IPS DF 19.7 (cell line): Measurements from ENCODE around the gene MCTS1.
"Not testable (repeated sequence)": the region's sequence is repeated elsewhere in the genome, so short reads cannot be mapped to it uniquely, and the experiment has no call there.

Experiments
- DNase-seq: peaks from one replicate; pipeline ENCODE4 v3.0.0-alpha.2; 2013; ENCODE audit warnings: low read depth, low spot score

The MCTS1 gene

DNA sequence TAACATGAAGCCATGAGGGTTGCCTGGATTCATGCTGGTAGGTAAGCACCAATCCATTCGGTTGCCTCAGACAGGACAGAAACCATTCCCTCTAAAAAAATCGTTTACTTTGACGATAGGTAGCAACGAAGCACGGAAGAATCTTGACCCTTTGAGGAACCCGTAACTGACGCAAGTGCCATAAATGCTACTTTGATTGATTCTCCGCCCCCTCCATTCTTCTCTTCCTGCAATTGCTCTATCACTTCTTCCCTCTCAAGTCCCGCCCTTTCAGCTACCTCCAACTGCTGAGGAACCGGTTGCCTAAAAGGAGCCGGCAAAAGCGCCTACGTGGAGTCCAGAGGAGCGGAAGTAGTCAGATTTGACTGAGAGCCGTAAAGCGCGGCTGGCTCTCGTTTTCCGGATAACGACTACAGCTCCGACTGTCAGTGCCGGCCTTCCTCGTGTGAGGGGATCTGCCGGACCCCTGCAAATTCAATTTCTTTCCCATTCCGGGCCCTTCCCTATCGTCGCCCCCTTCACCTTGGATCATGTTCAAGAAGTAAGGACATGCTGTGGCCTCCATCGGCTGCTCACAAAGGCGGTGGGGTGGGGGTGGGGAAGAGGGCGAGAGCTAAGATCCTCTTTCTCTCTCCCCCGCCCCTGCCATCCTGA is at the start of gene MCTS1:
TSS of gene MCTS1 (plus strand) at position 395 of the 654 bp plus-strand sequence. CDS start at position 531, 136 bp downstream.
- peak; percentile 83 for DNase-seq

- DNase-seq: no peak
Observed at GRCh38 chrX:120556251-120556650, 47.6 kb upstream of the MCTS1 start.

GRCh38 chrX:120559804-120560203 is 44.1 kb upstream of the MCTS1 start:
- DNase-seq: no peak

GRCh38 chrX:120560405-120560841 is 43.5 kb upstream of the MCTS1 start:
- DNase-seq: no peak

DNA sequence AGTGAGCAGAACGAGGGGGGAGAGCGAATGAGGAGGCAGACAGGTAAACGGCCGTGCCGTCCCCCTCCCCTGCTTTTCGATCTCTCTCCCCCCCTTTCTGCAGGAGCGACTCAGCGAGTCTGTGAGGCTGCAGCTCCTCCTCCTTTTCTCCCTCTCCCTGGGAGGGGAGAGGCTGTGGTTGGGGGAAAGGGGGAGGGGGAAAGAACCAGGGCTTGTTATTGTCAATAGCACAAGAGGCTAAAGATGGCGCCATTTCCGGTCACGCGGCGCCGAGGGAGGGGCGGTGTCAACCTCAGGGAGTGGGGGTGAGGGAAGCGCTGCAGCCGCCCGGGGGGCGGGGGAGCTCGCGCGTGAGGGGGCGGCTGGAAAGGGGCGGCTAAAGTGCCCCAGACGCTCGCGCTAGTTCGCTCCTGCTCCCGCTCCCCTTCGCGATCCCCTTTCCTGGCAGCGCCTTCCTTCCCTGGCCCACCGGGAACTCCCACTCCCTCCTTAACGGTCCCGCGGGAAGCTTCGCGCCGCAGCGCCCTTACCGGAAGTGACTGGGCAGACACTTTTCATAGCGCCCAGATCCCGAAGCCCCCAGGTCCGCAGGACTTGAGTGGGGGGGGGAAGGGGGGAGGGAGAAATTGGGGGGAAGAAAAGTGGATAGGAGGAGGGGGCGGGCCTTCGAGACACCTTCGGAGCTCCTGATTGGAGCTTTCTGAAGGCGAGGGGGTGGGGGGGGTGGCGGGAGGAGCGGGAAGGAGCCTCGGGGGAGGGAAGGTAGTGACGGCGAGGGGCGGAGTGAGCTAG is 42.9 kb upstream of the MCTS1 start, which contains the start of gene CUL4B:
TSS of gene CUL4B (minus strand) at position 121 of the 792 bp plus-strand sequence. CDS start 324 bp downstream, outside the sequence.
- DNase-seq: peak; percentile 78

DNA sequence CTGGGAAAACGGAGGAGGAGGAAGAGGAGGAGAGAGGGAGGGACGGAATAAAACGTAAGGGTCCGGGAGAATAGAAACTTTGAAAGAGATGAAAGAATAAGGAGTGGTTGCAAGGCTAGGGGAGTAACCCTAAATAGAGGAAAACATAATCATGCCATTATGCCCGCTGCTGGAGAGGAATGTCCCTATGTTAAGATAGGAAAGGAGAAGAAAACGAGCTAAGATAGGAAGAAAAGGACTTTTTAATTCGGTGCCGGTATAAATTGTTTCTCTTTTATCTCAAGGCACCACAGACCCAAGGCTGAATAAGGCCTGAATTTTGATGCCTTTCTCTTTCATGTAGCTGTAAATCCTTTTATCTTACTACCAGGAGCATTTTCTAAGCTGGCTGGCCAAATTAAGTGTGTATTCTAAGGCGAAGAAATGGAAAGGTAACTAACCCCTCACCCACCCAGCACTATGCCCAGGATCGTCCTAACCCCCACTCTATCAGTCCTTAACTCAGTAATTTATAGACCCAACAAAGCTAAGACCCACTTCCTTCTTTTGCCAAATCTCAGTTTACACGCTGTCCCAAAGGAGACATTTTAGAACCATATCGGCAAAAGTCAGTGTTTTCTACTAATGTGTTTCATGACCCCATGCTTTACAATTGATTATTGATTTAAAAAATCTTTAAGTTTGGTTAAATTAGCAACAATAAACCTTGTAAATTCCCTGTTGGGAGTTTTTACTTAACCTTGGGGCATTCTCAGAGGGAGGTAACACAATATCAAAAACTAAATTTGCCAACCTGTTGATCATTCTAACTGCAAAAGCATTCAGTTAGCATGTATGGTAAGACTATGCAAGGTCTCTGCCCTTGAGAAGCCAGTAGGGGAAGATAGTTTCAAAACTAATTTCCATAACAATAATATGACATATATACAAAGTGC is 42.0 kb upstream of the MCTS1 start:
- no peak for DNase-seq

DNA sequence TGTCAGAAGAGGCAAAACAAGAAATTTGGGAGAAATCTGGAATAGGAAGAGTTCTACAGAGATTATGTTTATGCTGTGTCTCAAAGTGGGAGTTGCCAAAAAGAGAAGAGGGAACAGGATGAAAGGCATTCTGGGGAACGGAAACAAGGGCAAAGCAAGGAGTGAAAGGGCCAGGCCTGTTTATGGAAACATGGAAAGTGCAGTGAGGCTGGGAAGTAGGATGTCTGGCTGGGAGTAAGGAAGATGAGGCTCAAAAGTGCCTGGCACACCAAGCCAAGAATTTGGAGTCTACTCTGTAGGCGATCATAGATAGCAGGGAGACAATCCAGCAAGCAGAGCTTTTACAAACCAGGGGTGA is 41.4 kb upstream of the MCTS1 start:
- DNase-seq: no peak

DNA sequence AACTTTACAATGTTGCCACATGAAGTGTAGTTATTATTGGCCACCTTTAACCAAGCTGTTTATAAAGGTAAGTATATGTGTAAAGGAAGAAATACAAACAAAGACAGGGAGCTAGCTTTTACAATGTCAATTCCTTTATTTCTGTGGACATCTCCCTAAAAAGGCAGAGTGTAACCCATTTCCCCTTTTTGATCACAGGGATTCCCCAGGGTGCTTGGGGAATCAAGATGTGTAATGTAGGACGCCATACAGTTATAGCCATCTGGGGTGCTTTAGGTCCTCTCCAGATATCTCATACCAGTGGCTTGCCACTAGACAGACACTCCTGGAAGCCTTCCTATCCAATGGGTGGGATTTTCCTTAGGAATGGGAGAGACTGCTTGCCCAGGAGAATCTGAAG is 39.0 kb upstream of the MCTS1 start:
- no peak for DNase-seq

- DNase-seq: no peak
Observed at GRCh38 chrX:120566817-120567216, 37.1 kb upstream of the MCTS1 start.

DNA sequence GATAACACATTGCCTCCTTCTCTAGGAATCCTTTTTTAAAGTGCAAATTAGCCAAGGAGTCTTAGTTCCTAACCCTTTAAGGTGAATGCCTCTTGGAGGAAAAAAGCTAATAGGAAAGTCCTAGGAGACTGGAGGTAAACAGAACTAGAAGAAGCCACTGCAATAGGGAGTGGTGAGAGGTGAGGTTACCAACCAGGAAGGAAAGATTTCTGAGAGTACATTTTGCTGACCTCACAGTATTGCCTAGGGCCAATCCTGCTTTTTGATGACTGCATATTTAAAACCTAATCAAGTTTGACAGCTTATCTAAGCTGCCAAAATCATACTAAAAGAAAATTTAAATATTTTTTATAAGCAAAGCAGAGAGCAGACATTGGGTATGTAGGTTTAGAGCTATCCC is 35.9 kb upstream of the MCTS1 start:
- DNase-seq: no peak

GRCh38 chrX:120568609-120569008 is 35.3 kb upstream of the MCTS1 start:
- DNase-seq: no peak

GRCh38 chrX:120570011-120570600 is 33.8 kb upstream of the MCTS1 start:
- DNase-seq: no peak

GRCh38 chrX:120573806-120574205 is 30.1 kb upstream of the MCTS1 start:
- DNase-seq: not testable (repeated sequence)

GRCh38 chrX:120575379-120576114 is 28.4 kb upstream of the MCTS1 start:
- DNase-seq: peak; percentile 25

DNA sequence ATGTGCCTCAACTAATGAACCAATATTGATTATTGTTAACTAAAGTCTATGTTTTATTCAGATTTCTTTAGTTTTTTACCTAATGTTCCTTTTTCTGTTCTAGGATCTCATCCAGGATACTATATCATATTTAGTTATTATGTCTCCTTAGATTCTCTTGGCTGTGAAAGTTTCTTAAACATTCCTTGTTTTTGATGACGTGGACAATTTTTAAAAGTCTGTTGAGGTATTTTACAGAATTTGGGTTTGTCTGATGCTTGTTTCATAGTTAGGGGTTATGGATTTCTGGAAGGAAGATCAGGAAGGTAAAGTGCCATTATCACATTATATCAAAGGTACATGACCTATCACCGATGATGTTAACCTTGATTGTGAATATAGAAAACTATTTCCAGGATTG is 18.2 kb upstream of the MCTS1 start:
- no peak for DNase-seq

DNA sequence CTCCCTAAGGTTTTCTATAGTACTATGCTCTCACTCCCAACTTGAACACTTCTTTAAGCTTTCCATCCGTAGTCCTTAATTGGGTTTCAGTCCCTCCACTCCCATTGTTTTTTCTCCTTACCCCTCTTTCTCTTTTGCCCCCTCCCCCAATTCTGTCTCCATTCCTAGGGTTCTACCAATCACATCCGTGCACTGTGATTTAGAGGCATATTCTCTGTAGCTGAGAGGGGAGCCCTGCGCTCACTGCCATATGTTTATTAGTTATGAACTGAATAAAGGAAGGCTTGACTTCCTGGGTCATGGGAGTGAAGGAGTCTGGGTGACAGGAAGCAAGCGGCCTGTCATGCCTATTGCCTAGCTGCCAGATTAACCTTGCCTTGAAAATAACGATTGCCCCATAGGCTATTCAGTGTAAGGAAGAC is 471 bp downstream of the MCTS1 start:
- DNase-seq: no peak

DNA sequence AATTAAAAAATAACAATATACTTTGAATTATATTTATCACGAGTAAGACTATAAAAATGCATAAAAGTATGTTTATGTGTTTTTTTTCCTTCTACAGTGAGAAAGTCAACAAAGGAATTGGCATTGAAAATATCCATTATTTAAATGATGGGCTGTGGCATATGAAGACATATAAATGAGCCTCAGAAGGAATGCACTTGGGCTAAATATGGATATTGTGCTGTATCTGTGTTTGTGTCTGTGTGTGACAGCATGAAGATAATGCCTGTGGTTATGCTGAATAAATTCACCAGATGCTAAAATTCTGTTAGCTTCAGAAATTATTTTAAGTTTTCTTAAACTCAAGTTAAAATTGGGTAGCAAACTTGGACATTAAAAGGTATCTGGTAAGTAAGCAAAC is 8.2 kb downstream of the MCTS1 start:
- DNase-seq: no peak

DNA sequence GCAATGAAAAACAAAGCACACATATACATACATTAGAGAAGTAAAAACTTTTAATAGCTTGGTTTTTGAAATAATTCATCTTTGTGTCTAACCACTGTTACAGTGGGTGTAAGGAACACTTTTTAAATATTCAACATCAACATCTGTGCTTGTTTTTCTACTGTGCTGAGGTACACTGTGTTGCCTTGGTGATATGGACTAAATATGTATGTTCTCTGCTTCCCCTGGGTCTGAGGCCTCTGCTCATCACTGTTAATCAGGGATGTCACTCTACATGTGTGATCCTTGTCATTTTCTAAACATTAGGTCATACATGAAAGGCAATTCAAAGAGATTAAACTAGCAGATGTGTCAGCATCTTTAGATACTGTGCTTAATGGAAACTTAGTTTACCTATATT is 10.9 kb downstream of the MCTS1 start:
- DNase-seq: no peak

GRCh38 chrX:120617996-120618630 is 14.2 kb downstream of the MCTS1 start:
- no peak for DNase-seq

GRCh38 chrX:120625371-120625770 is 21.5 kb downstream of the MCTS1 start:
- no peak for DNase-seq
